Activated naive CD4-positive, alpha-beta T cell treated with anti-CD3 and anti-CD28 coated beads for 36 hours (primary cell): ENCODE data around the gene ELAC1. TPM values are rescaled to one million over a fixed set of nuclear protein-coding genes. Genes with fewer than 3 reads are reported as not detected.
"Not testable (repeated sequence)": the region's sequence is repeated elsewhere in the genome, so short reads cannot be mapped to it uniquely, and the experiment has no call there.

Experiments used
- CTCF ChIA-PET: fragments of 350-600 bp; sonication (Branson Sonifier 250); formaldehyde crosslinking; loops from one replicate; lab custom pipeline; 2021; ENCODE audit warnings: antibody characterized with exemption; lab: Charles Lee
- DNase-seq: peaks from one replicate; pipeline ENCODE4 v3.0.0-alpha.2; 2020
- H3K27ac Mint-ChIP-seq: one replicate; pipeline ENCODE4 v1.8.0; 2021; ENCODE audit warnings: mild to moderate bottlenecking, mixed read lengths
- H3K27me3 Mint-ChIP-seq: one replicate; pipeline ENCODE4 v1.8.0; 2021; ENCODE audit warnings: low read depth, mixed read lengths
- H3K36me3 Mint-ChIP-seq: one replicate; pipeline ENCODE4 v1.8.0; 2021; ENCODE audit warnings: low read depth, mixed read lengths
- H3K4me1 Mint-ChIP-seq: one replicate; pipeline ENCODE4 v1.8.0; 2021; ENCODE audit warnings: low read depth, mixed read lengths
- H3K4me3 Mint-ChIP-seq: one replicate; pipeline ENCODE4 v1.8.0; 2021; ENCODE audit warnings: mild to moderate bottlenecking, moderate library complexity, mixed read lengths
- H3K9me3 Mint-ChIP-seq: one replicate; pipeline ENCODE4 v1.8.0; 2021; ENCODE audit warnings: mixed read lengths
- intact Hi-C: fragments of 100-400 bp; cut with micrococcal nuclease; formaldehyde crosslinking; loops from one replicate; pipeline ENCODE4 v1.15.1; 2023
- total RNA-seq, 2 experiments: library from RNA; stranded (reverse); gene quantifications; one replicate each; pipeline ENCODE4 v1.2.3, GENCODE V29; 2021

ELAC1 gene
- total RNA-seq, 2 experiments from 2014 or later = 2.7 to 4.0 TPM

DNA sequence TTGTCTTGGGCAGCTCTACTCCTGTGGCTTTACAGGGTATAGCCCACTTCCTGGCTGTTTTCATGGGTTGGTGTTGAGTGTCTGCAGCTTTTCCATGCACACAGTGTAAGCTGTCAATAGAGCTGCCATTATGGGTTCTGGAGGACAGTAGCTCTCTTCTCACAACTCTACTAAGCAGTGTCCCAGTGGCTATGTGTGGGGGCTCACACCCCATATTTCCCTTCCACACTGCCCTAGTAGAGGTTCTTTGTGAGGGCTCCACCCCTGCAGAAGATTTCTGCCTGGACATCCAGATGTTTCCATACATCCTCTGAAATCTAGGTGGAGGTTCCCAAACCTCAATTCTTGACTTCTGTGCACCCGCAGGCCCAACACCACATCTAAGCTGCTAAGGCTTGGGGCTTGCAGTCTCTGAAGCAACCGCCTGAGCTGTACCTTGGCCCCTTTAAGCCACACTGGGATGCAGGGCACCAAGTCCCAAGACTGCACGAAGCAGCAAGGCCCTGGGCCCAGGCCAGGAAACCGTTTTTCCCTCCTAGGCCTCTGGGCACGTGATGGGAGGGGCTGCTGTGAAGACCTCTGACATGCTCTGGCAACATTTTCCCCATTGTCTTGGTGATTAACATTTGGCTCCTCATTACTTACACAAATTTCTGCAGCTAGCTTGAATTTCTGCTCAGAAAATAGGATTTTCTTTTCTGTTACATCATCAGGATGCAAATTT is 9.4 kb downstream of the ELAC1 start:
- intact Hi-C loops = no loop called here
- Mint-ChIP-seq H3K27me3 (no peaks in the 10 kb centered on the region), H3K9me3 (peaks cover 8% of the 10 kb centered on the region), H3K4me1 (peaks cover 17% of the 10 kb centered on the region), H3K4me3 (no peak overlapping the region), H3K36me3 (peaks cover 49% of the 10 kb centered on the region), H3K27ac (no peak overlapping the region)
- DNase-seq = no peak
- CTCF ChIA-PET = no interaction called here

DNA sequence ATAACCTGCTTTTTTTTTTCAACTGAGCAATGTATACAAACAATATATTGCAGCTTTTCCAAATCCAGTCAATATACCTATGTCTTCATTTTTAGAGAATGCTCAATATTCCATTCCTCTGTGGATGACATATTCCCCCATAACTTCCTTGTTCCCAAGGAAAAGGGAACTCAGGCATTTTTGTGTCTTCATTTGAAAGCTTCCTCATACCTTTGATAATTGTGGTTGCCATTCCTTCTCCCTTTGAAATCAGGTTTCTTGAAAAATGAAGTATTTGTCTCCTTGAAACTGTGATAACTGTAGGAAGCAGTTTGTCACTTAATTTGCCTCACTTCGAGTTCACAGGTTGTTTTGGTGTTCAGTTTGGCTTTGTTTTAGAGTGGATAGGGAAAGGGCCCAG is 13.5 kb downstream of the ELAC1 start:
- peaks cover 38% of the 10 kb centered on the region for H3K36me3 Mint-ChIP-seq
- CTCF ChIA-PET = interaction anchor here (0.7 kb wide), 1 partner anchor 218 kb away, joined by 3 read pairs; no protein-coding TSS in a partner anchor
- no peak overlapping the region for H3K27ac Mint-ChIP-seq
- intact Hi-C loops = no loop called here
- no peaks in the 10 kb centered on the region for H3K27me3 Mint-ChIP-seq
- DNase-seq = no peak
- peaks cover 2% of the 10 kb centered on the region for H3K4me1 Mint-ChIP-seq
- no peak overlapping the region for H3K4me3 Mint-ChIP-seq
- H3K9me3 Mint-ChIP-seq = peaks cover 8% of the 10 kb centered on the region

- no peak for DNase-seq
- Mint-ChIP-seq H3K27me3 (no peaks in the 10 kb centered on the region), H3K9me3 (peaks cover 3% of the 10 kb centered on the region), H3K36me3 (peaks cover 30% of the 10 kb centered on the region), H3K4me3 (no peak overlapping the region), H3K4me1 (peaks cover 2% of the 10 kb centered on the region), H3K27ac (no peak overlapping the region)
- CTCF ChIA-PET = no interaction called here
- intact Hi-C loops = no loop called here
Observed at GRCh38 chr18:50982086-50982801, 14.4 kb downstream of the ELAC1 start.

- intact Hi-C loops = no loop called here
- CTCF ChIA-PET = no interaction called here
- peaks cover 3% of the 10 kb centered on the region for H3K9me3 Mint-ChIP-seq
- peaks cover 25% of the 10 kb centered on the region for H3K36me3 Mint-ChIP-seq
- DNase-seq = no peak
- H3K27ac Mint-ChIP-seq = no peak overlapping the region
- peaks cover 2% of the 10 kb centered on the region for H3K4me1 Mint-ChIP-seq
- H3K27me3 Mint-ChIP-seq = no peaks in the 10 kb centered on the region
- H3K4me3 Mint-ChIP-seq = no peak overlapping the region
Observed at GRCh38 chr18:50982802-50983179, 15.0 kb downstream of the ELAC1 start.

- H3K4me3 Mint-ChIP-seq = no peak overlapping the region
- H3K27me3 Mint-ChIP-seq = no peaks in the 10 kb centered on the region
- no peak for DNase-seq
- no peak overlapping the region for H3K27ac Mint-ChIP-seq
- intact Hi-C loops = no loop called here
- H3K9me3 Mint-ChIP-seq = no peaks in the 10 kb centered on the region
- H3K4me1 Mint-ChIP-seq = peaks cover 2% of the 10 kb centered on the region
- peaks cover 8% of the 10 kb centered on the region for H3K36me3 Mint-ChIP-seq
- CTCF ChIA-PET = no interaction called here
Observed at GRCh38 chr18:50986360-50987087, 18.7 kb downstream of the ELAC1 start.

- H3K4me1 Mint-ChIP-seq = peaks cover 2% of the 10 kb centered on the region
- no peak overlapping the region for H3K27ac Mint-ChIP-seq
- H3K4me3 Mint-ChIP-seq = no peak overlapping the region
- H3K36me3 Mint-ChIP-seq = peaks cover 8% of the 10 kb centered on the region
- intact Hi-C loops = no loop called here
- H3K27me3 Mint-ChIP-seq = no peaks in the 10 kb centered on the region
- CTCF ChIA-PET = interaction anchor here (0.7 kb wide), 1 partner anchor 14 kb away, joined by 3 read pairs; no protein-coding TSS in a partner anchor
- DNase-seq = no peak
- H3K9me3 Mint-ChIP-seq = no peaks in the 10 kb centered on the region
Observed at GRCh38 chr18:50987261-50987660, 19.4 kb downstream of the ELAC1 start.

DNA sequence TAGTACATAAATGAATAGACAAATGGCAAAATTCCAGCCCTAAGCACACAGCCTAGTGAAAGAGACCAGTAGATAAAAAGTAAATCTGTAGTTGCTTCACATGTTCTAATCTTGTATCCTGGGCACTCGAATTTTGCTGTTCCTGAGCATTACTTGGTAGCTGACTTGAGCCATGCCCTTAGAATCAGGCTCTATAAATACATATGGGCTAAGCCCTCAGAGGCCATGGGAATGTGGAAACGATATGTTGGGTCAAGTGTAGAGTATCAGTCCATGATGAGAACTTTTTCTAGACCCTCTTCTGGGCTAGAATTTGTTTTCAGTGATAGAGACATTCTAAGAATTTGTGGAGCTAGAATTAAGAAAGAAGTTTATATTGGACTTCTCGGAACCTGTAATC is 21.9 kb downstream of the ELAC1 start:
- Mint-ChIP-seq H3K36me3 (peaks cover 5% of the 10 kb centered on the region), H3K4me3 (no peak overlapping the region), H3K9me3 (no peaks in the 10 kb centered on the region), H3K4me1 (no peaks in the 10 kb centered on the region), H3K27ac (no peak overlapping the region), H3K27me3 (no peaks in the 10 kb centered on the region)
- no peak for DNase-seq
- CTCF ChIA-PET = interaction anchor here (0.6 kb wide), 1 partner anchor 21 kb away, joined by 3 read pairs; no protein-coding TSS in a partner anchor
- intact Hi-C loops = no loop called here

DNA sequence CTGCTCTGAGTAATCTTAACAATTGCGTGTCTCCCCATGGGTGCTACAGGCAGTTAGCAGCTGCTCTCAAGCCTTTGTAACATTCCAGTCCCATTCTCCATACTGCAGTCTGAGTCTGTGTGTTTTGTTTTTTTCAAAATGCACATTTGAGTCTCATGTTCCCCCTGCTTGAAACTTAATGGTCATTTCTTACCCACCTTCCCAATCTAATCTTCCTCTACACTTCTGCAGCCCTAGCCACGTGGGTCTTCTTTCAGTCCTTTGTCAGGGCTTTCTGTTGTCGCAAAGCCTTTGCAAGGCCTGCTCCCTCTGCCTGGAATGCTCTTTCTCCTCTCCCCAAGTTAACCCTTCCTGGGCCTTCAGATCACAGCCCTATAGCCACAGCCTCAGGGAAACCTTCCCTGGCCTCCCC is 24.5 kb downstream of the ELAC1 start:
- no peaks in the 10 kb centered on the region for H3K27me3 Mint-ChIP-seq
- intact Hi-C loops = no loop called here
- H3K27ac Mint-ChIP-seq = no peak overlapping the region
- no peak overlapping the region for H3K4me3 Mint-ChIP-seq
- DNase-seq = no peak
- H3K4me1 Mint-ChIP-seq = no peaks in the 10 kb centered on the region
- H3K36me3 Mint-ChIP-seq = no peaks in the 10 kb centered on the region
- H3K9me3 Mint-ChIP-seq = no peaks in the 10 kb centered on the region
- CTCF ChIA-PET = no interaction called here

- Mint-ChIP-seq H3K27ac (no peak overlapping the region), H3K4me1 (no peaks in the 10 kb centered on the region), H3K36me3 (no peaks in the 10 kb centered on the region), H3K4me3 (no peak overlapping the region), H3K9me3 (no peaks in the 10 kb centered on the region), H3K27me3 (no peaks in the 10 kb centered on the region)
- CTCF ChIA-PET = no interaction called here
- no peak for DNase-seq
- intact Hi-C loops = no loop called here
Observed at GRCh38 chr18:50994031-50994430, 26.2 kb downstream of the ELAC1 start.

DNA sequence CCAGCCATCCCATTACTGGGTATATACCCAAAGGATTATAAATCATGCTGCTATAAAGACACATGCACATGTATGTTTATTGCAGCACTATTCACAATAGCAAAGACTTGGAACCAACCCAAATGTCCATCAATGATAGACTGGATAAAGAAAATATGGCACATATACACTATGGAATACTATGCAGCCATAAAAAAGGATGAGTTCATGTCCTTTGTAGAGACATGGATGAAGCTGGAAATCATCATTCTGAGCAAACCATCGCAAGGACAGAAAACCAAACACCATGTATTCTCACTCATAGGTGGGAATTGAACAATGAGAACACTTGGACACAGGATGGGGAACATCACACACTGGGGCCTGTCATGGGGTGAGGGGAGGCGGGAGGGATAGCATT is 35.3 kb downstream of the ELAC1 start:
- H3K4me3 Mint-ChIP-seq, H3K36me3 Mint-ChIP-seq, H3K9me3 Mint-ChIP-seq, CTCF ChIA-PET, DNase-seq, H3K27me3 Mint-ChIP-seq, H3K4me1 Mint-ChIP-seq, intact Hi-C loops, H3K27ac Mint-ChIP-seq: not testable (repeated sequence)

- Mint-ChIP-seq H3K27ac (no peak overlapping the region), H3K27me3 (no peaks in the 10 kb centered on the region), H3K9me3 (peaks cover 6% of the 10 kb centered on the region), H3K36me3 (peaks cover 6% of the 10 kb centered on the region), H3K4me1 (no peaks in the 10 kb centered on the region), H3K4me3 (no peak overlapping the region)
- no peak for DNase-seq
- CTCF ChIA-PET = interaction anchor here (0.8 kb wide), 1 partner anchor 17 kb away, joined by 3 read pairs; no protein-coding TSS in a partner anchor
- intact Hi-C loops = no loop called here
Observed at GRCh38 chr18:51006061-51006818, 38.4 kb downstream of the ELAC1 start.
